IPS-15b (cell line): Measurements from ENCODE around the gene SLC10A2.

ENCODE experiments used
- H3K27me3 ChIP-seq: one replicate; pipeline ENCODE4 v1.6.1; 2013; ENCODE audit warnings: low read length; ENCODE audit not compliant: control insufficient read depth, insufficient read depth
- H3K36me3 ChIP-seq: one replicate; pipeline ENCODE4 v1.6.1; 2013; ENCODE audit warnings: low read length; ENCODE audit not compliant: control insufficient read depth, insufficient read depth
- H3K4me1 ChIP-seq: one replicate; pipeline ENCODE4 v1.6.1; 2013; ENCODE audit warnings: mild to moderate bottlenecking, low read length; ENCODE audit not compliant: control insufficient read depth, insufficient read depth
- H3K4me3 ChIP-seq: one replicate; pipeline ENCODE4 v1.5.1; 2013; ENCODE audit warnings: low read depth, low read length
- H3K9ac ChIP-seq: one replicate; pipeline ENCODE4 v1.6.1; 2013; ENCODE audit warnings: low read depth, mild to moderate bottlenecking, low read length
- H3K9me3 ChIP-seq: one replicate; pipeline ENCODE4 v1.6.1; 2013; ENCODE audit warnings: mild to moderate bottlenecking, low read length; ENCODE audit not compliant: control insufficient read depth, insufficient read depth

SLC10A2 gene

DNA sequence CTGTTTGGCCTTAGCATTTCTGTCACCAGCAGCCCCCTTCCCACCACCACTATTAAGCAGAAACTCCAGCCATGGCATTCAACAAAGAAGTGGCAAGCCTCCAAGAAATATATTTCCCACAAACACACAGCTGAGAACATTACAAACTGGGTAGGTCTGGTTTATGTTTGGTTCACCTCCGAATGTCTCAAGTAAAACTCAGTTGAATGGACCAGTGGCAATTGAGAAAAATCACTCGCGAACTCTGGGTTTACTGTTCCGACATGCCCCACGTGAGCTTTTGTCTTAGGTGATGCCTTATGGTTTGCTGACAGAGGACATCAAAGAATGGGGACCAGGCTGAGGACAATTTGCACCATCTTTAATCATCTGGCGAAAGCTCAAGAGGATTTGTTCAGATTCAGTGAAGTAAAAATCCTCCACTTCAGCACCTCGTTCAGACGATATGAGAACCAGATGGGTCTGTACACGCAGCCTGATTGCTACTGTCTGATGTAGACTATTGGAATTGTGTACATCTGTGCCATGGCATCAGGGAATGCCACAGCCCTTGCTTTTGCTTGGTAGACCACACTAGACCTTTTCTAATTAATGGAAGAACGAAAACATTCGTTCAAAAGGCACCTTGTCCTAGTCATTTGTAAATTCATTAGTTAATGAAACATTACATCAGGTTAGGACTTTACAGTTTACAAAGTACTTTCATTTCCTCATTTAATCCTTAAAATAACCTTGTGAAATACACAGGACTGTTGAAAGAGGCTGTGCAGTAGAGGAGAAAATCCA, 59.4 kb downstream of the SLC10A2 start:
- Histone ChIP-seq H3K9me3 (no peaks in the 10 kb centered on the region), H3K36me3 (no peaks in the 10 kb centered on the region), H3K4me3 (no peak overlapping the region), H3K27me3 (no peaks in the 10 kb centered on the region), H3K4me1 (no peaks in the 10 kb centered on the region), H3K9ac (no peak overlapping the region)

DNA sequence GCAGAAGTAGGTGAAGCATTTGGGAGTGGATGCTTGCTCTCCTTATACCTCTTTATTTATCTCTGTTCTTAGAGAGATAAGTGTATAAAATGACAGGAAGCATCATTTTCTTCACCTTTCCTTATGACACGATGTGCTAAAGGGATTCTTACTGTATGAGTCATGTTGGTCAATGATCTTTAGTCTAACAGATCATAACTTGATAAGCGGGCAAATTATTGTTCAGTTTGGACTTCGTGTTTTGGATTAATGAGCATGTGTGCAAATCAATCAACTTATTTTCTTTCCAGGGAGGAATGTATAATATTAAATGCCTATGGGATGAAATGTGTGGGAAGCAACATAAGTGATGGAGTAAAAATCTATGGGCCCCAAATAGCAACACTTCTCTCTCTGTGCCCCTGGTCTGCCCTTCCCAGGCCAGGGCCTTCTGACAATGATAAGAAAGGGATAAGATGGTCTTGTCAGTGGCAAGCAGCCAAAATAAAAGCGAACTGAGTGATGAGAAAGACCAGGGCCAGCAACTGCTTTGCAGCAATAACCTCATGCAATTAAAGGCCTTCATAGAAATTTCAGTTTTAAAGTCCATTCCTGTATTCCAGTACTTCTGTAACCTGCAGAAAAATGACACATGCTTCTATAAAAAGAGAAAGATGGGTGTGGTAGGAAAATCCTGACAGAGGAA, 61.4 kb downstream of the SLC10A2 start:
- Histone ChIP-seq H3K27me3 (no peaks in the 10 kb centered on the region), H3K9ac (no peak overlapping the region), H3K4me1 (no peaks in the 10 kb centered on the region), H3K4me3 (no peak overlapping the region), H3K36me3 (no peaks in the 10 kb centered on the region), H3K9me3 (no peaks in the 10 kb centered on the region)

DNA sequence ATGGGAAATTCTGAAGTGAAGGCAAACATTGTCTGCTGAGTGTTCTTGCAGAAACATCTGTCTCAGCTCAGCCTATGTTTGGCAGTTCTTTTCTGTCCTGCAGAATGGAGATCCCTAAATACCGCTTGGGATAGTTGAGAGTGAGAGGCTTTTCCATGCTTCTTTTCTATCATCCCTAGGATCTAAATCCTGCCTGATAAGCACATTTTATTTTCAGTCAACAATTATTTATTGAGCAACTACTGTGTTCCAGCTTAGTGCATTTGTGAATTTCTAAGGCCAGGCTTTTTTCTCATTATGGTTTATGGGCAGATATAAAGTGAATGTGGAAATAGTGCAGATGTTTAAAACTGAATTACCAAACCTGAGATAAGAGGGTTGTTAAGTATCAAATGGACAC, 62.6 kb downstream of the SLC10A2 start:
- H3K36me3 ChIP-seq, result no peaks in the 10 kb centered on the region
- no peaks in the 10 kb centered on the region for H3K9me3 ChIP-seq
- H3K4me1 ChIP-seq, result no peaks in the 10 kb centered on the region

DNA sequence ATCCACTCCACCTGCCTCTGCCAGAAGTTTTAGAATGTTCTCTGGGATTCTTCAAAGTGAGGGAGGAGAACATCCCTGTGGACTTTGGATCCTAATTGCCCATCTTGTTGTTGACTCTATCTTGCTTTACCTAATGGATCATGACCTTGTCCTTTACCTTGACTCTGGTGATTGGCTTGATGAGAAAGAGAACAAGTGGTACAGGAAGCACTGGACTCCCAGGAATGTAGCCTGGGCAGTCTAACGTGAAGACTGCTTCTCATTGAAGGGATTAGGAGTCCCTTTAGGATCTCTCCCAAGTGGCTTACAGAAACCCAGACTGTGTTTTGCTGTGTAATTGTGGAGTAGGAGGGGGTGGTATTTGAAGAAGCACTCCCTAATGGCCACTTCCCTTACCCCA, 63.9 kb downstream of the SLC10A2 start:
- H3K9me3 ChIP-seq, result no peaks in the 10 kb centered on the region
- H3K4me3 ChIP-seq, result no peak overlapping the region
- H3K27me3 ChIP-seq, result no peaks in the 10 kb centered on the region
- no peaks in the 10 kb centered on the region for H3K36me3 ChIP-seq
- H3K9ac ChIP-seq, result no peak overlapping the region
- H3K4me1 ChIP-seq, result no peaks in the 10 kb centered on the region

More for the DNA sequence above, 62.6 kb downstream of the SLC10A2 start:
- Histone ChIP-seq H3K9ac (no peak overlapping the region), H3K4me3 (no peak overlapping the region), H3K27me3 (no peaks in the 10 kb centered on the region)

DNA sequence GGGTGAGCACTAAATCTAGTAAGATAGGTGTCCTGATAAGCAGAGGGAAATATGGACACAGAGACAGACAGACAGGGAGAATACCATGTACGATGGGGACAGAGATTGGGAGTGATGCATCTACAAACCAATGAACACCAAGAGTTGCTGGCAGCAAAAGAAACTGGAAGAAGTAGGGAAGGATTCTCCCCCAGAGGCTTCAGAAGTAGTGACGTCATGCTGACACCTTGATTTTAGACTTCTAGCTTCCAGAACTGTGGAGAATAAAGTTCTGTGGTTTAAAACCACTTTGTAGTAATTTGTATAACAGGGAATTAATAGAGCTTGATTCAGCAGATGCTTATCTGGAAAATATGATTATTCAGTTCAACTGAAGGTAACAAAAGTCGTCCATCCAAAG, 66.1 kb downstream of the SLC10A2 start:
- Histone ChIP-seq H3K27me3 (no peaks in the 10 kb centered on the region), H3K9ac (no peak overlapping the region), H3K36me3 (no peaks in the 10 kb centered on the region), H3K4me3 (no peak overlapping the region), H3K4me1 (no peaks in the 10 kb centered on the region), H3K9me3 (peaks cover 6% of the 10 kb centered on the region)

DNA sequence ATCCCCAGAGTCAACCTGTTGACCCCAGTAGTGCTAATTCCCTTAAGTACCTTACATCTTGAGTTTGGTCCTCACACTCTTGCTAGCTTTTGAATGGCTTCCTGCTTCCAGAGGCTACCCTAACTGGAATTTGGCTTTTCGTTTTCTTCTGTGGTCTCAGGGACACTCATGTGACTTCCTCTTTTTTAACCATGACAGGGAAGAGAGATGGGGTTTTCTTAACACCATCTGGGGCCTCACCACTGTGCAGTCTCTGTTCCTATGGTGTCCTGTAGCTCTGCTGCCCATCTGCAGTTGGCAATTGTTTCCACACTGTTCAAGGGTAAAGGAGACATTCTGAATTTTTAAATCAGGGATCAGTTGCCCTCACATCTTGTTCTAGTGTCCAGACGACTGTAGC, 66.7 kb downstream of the SLC10A2 start:
- Histone ChIP-seq H3K4me3 (no peak overlapping the region), H3K27me3 (no peaks in the 10 kb centered on the region), H3K9ac (no peak overlapping the region), H3K9me3 (peaks cover 6% of the 10 kb centered on the region), H3K36me3 (no peaks in the 10 kb centered on the region), H3K4me1 (no peaks in the 10 kb centered on the region)
